GM18526 (cell line): ENCODE data around the gene TANGO6.

ENCODE experiments used
- POLR2A ChIP-seq: IDR thresholded peaks from 3 replicates; pipeline ENCODE4 v1.6.1; 2011; ENCODE audit not compliant: insufficient read length; ENCODE audit errors: extremely low read depth

Gene TANGO6

GRCh38 chr16:68850481-68850880 lies 7.2 kb downstream of the TANGO6 start:
- no peak for TF ChIP-seq POLR2A

- TF ChIP-seq POLR2A, result no peak
Observed at GRCh38 chr16:68851601-68852000, 8.3 kb downstream of the TANGO6 start.

DNA sequence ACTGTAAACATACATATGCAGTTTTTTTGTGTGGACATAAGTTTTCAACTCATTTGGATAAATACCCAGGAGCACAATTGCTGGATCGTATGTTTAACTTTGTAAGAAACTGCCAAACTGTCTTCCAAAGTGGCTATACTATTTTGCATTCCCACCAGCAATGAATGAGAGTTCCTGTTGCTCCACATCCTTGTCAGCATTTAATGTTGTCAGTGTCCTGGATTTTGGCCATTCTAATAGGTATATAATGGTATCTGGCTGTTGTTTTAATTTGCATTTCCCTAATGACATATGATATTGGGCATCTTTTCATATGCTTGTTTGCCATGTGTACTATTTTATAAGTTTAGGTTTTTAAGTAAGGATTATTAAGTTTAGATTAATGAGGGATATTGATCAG lies 14.1 kb downstream of the TANGO6 start:
- TF ChIP-seq POLR2A, result no peak

- no peak for TF ChIP-seq POLR2A
Observed at GRCh38 chr16:68859828-68860227, 16.5 kb downstream of the TANGO6 start.

- no peak for TF ChIP-seq POLR2A
Observed at GRCh38 chr16:68860978-68861892, 17.9 kb downstream of the TANGO6 start.

DNA sequence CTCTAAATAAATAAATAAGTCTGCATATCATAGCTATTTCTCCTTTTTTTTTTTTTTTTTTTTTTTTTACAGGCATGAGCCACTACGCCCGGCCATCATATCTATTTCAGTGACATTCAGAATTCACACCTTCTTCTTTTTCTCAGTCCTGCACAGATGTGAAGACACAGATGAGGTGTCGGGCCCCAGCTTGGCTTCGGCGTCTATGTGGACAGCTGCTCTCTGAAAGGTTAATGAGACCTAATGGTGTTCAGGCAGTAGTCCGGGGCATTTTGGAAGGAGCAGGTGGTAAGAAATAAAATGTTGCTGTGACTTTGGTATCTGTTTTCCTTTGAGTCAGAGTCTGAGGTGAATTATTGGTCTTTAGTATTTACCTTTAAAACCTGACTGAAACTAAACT lies 23.6 kb downstream of the TANGO6 start:
- TF ChIP-seq POLR2A, result no peak

DNA sequence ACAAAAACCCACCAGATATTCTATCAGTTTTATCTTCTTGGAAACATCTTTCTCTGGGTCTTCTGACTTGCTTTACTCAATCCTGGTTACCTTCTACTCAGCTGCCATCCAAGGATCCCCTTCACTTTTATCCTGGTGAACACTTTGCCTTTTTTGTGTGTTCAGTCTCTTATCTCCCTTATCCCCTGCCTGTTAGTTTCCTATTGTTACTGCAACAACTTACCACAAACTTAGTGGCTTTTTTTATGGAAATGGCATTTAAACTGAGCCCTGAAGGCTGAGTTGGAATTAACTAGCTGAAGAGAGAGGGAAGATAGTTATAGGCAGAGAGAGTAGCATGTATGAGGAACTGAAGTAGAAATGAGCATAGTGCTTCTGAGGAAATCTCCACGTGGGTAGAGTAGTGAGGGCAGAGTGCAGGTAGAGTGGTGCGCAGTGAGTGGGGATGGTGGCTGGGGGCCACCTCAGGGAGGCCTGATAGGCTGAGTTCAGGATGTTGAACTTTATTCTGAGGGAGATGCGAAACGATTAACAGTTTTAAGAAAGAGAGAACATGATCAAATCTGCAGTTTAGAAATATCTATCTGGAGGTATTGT lies 26.3 kb downstream of the TANGO6 start:
- TF ChIP-seq POLR2A, result no peak

GRCh38 chr16:68873635-68874471 lies 30.5 kb downstream of the TANGO6 start:
- TF ChIP-seq POLR2A, result no peak

DNA sequence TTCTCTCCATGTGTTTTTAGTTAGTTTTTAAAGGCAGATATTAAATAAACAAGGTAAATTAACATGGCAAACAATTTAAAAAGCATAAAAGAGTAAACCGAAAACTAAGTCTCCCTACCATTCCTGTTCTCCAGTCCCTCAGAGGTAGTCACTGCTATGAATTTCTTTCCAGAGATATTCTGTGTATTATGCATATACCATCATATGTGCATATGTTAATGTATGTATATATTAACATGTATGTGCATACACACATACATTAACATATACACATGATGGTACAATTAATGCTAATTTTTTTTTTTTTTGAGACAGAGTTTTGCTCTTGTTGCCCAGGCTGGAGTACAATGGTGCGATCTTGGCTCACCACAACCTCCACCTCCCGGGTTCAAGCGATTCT lies 32.5 kb downstream of the TANGO6 start:
- TF ChIP-seq POLR2A, result no peak

- TF ChIP-seq POLR2A, result no peak
Observed at GRCh38 chr16:68883685-68884084, 40.4 kb downstream of the TANGO6 start.

DNA sequence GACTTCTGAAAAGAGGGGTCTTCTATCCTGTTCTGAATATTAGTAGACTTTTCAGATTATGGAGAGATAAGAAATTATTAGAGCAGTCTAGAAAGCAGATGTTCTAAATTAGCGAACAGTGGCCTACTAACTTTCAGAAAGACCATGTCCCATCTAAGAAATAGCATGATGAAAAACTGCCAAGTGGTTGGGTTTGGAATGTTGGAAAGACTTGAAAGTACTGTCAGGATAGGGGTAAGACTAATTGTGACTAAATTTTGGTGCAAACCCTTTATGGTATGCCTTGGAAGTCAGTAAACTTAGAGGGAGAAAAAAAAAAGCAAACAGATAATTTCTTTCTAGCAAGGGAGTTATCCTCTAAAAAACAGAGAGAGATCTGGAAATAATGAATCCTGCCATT lies 41.1 kb downstream of the TANGO6 start:
- TF ChIP-seq POLR2A, result no peak

DNA sequence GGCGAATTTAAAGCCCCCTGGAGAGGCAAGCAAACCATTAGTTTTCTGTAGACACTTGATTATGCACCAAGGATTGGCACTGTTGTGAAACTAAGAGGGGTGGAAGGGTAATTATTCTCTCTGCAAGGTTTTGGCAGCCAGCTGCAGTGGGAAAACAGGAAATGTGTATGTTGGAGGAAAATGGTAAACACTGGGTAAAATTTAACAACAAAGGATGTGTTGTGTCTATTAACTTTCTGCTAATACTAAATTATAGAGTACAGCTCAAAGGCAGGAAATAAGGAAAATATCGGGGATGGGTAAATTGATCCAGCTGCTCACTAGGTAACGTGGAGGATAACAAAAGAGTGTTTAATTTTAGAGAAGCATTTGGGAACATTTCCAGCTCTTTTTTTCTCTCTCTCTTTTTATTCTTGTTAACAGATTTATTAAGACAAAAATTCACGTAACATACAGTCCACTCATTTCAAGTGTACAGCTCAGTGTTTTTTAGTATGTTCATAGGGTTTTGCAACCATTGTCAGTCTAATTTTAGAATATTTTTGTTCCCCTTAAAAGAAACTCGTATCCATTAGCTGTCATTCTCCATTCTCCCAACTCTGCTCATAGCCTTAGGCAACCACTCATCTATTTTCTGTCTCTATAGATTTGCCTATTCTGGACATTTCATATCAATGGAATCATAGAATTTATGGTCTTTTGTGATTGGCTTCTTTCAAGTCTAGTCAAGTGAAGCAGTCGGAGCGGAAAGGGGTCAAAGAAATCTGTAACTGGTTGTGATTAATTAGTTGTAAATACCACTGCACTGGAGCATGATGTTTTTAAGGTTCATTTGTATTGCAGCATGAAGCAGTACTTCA lies 41.8 kb downstream of the TANGO6 start:
- TF ChIP-seq POLR2A, result no peak

GRCh38 chr16:68887107-68887506 lies 43.8 kb downstream of the TANGO6 start:
- TF ChIP-seq POLR2A, result no peak

GRCh38 chr16:68889508-68890150 lies 46.3 kb downstream of the TANGO6 start:
- no peak for TF ChIP-seq POLR2A
